ENCODE data around the gene MAPRE3. TPM values are rescaled to one million over a fixed set of nuclear protein-coding genes. Genes with fewer than 3 reads are reported as not detected.

MAPRE3 gene
- total RNA-seq, 4 donors from 2014 or later = 11.5 to 24.2 (median 12.3) TPM

DNA sequence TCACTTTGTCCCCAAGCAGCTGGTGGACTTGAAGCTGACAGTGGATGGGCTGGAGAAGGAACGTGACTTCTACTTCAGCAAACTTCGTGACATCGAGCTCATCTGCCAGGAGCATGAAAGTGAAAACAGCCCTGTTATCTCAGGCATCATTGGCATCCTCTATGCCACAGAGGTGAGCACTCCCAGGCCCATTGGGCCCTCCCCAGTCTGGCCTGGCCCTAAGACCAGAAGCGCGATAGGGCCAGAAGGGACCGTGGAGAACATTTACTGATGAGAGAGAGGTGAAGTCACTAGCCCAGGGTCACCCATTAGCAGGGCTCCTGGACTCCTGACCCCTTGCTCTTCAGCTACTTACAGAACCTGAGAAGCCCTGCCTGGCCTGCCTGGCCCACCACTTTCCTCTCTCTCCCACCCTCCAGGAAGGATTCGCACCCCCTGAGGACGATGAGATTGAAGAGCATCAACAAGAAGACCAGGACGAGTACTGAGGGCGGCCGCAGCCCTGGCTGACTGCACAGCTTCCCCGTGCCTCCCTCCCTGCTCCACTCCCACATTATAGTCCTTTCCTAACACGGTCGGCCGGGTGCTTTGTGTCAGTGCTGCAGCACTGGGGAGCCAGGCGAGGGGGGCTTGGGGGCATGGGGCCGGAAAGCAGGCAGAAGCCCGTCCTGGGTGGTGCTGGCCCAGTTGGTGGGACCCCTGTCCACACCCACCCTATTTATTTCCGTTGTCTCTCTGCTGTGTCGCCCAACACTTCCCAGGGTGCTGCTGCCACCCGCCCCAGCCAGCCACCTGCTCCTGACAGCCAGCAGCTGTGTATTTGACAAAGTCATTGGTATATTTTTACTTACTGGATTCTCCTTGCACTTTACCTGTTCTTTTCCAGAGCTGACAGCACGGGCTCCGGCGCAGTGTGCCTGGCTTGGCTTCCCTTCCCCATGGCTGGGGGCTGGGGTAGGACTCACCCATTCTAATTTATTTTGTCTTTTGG, 55.7 kb downstream of the MAPRE3 start:
- TF ChIP-seq, protein P1, sequence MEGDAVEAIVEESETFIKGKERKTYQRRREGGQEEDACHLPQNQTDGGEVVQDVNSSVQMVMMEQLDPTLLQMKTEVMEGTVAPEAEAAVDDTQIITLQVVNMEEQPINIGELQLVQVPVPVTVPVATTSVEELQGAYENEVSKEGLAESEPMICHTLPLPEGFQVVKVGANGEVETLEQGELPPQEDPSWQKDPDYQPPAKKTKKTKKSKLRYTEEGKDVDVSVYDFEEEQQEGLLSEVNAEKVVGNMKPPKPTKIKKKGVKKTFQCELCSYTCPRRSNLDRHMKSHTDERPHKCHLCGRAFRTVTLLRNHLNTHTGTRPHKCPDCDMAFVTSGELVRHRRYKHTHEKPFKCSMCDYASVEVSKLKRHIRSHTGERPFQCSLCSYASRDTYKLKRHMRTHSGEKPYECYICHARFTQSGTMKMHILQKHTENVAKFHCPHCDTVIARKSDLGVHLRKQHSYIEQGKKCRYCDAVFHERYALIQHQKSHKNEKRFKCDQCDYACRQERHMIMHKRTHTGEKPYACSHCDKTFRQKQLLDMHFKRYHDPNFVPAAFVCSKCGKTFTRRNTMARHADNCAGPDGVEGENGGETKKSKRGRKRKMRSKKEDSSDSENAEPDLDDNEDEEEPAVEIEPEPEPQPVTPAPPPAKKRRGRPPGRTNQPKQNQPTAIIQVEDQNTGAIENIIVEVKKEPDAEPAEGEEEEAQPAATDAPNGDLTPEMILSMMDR (IDR thresholded peaks at IDR 0.05) = no peak
- ATAC-seq (ENCODE audit: low FRiP score) (no peak), DNase-seq (ENCODE audit: low spot score) (no peak)

- ATAC-seq (ENCODE audit: low FRiP score) (no peak), DNase-seq (ENCODE audit: low spot score) (no peak)
- TF ChIP-seq, protein P1 (IDR thresholded peaks at IDR 0.05) = no peak
Observed at GRCh38 chr2:27027211-27027651, 56.8 kb downstream of the MAPRE3 start.

DNA sequence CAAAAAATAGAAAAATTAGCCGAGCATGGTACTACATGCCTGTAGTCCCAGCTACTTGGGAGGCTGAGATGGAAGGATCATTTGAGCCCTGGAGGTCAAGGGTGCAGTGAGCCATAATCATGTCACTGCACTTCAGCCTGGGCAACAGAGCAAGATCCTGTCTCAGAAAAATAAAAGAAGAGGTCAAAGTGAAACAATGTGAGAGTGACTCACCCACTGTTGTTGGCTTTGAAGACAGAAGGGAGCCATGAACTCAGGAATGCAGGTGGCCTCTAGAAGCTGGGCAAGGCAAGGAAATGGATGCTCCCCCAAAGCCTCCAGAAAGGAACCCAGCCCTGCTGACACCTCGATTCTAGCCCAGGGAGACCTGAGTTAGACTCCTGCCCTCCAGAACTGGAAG, 58.6 kb downstream of the MAPRE3 start:
- TF ChIP-seq, protein P1 (IDR thresholded peaks at IDR 0.05) = no peak
- ATAC-seq (ENCODE audit: low FRiP score) (no peak), DNase-seq (ENCODE audit: low spot score) (no peak)

DNA sequence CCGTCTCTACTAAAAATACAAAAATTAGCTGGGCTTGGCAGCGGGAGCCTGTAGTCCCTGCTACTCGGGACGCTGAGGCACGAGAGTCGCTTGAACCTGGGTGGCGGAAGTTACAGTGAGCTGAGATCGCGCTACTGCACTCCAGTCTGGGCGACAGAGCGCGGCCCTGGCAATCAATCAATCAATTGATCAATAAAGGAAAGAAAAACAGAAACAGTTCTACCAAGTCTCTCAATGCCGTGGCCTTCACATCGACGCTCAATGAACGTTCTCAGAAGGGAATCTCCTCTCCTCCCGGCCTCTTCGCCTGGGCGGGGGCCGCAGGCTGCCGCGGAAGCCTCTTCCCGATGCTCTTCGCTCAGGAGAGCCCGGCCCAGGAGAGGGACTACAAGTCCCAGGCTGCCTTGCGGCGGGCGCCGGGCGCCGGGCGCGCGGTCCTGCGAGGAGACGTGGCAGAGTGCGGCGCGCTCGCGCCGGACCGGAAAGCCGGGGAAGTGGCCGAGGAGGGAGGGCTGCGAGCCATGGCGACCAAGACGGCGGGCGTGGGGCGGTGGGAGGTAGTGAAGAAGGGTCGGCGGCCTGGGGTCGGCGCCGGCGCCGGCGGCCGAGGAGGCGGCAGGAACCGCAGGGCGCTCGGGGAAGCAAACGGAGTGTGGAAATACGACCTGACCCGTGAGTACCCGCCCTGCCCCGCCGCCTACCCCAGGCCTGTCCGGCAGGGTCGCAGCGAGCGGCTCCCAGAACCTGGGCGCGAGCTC, 62.2 kb downstream of the MAPRE3 start, which contains the start of gene TMEM214:
Gene TMEM214 (plus strand): TSS at position 471 of the 758 bp plus-strand sequence. CDS start 51 bp downstream, at position 522.
- peak; percentile 96 for ATAC-seq (ENCODE audit: low FRiP score)
- peak; percentile 49 for DNase-seq (ENCODE audit: low spot score)
- TF ChIP-seq, protein P1 (IDR thresholded peaks at IDR 0.05) = no peak

GRCh38 chr2:27033253-27033852, 62.9 kb downstream of the MAPRE3 start:
- DNase-seq (ENCODE audit: low spot score) (no peak), ATAC-seq (ENCODE audit: low FRiP score) (no peak)
- TF ChIP-seq, protein P1 (IDR thresholded peaks at IDR 0.05) = no peak

GRCh38 chr2:27038012-27038411, 67.6 kb downstream of the MAPRE3 start:
- TF ChIP-seq, protein P1 (IDR thresholded peaks at IDR 0.05) = no peak
- ATAC-seq (ENCODE audit: low FRiP score) (no peak), DNase-seq (ENCODE audit: low spot score) (no peak)

Data from omental fat pad (tissue), 4 donors.